HepG2 (cell line): Measurements from ENCODE around the gene OR8B2. TPM values are rescaled to one million over a fixed set of nuclear protein-coding genes. Genes with fewer than 3 reads are reported as not detected.

Source experiments
- ATAC-seq: fragments of 200-7000 bp; cut with Tn5 transposase; 3 replicates; pipeline ENCODE4 v1.9.1; 2020; ENCODE audit warnings: mild to moderate bottlenecking, moderate library complexity
- BruUV-seq: library from RNA; stranded (reverse); fragments of 400-500 nt; replicated peaks from 2 replicates; lab custom pipeline; 2021; lab: Mats Ljungman, UMichigan
- CTCF ChIA-PET: fragments of 300-600 bp; formaldehyde crosslinking; extraction: SDS; loops from one replicate; lab custom pipeline; 2021; ENCODE audit warnings: low total read pairs, inconsistent platforms, low intra/inter-chr PET ratio; lab: Yijun Ruan, JAX
- POLR2A ChIA-PET: fragments of 350-600 bp; sonication (Branson Sonifier 250); formaldehyde crosslinking; loops from one replicate; lab custom pipeline; 2020; ENCODE audit warnings: antibody characterized with exemption, inconsistent platforms; lab: Yijun Ruan, JAX
- DNase-seq: peaks from one replicate; pipeline ENCODE4 v3.0.0-alpha.2; 2015; ENCODE audit warnings: low spot score
- FAIRE-seq: peaks from 3 replicates; lab custom pipeline; 2011; peaks lifted over from hg19 to GRCh38; lab: Jason Lieb, UNC
- H2AFZ ChIP-seq: one replicate; pipeline ENCODE4 v1.6.1; 2011; ENCODE audit warnings: low read length, inconsistent platforms
- H3K27ac ChIP-seq: fragments of 300-600 bp; 3 replicates; pipeline ENCODE4 v1.8.0; 2011; ENCODE audit warnings: mixed run types, mild to moderate bottlenecking, mixed read lengths, low read length, inconsistent platforms; ENCODE audit not compliant: insufficient read depth; ENCODE audit errors: extremely low read length
- H3K27me3 ChIP-seq, 2 experiments: fragments of 200-600 bp in 1 of 2; 2 replicates in 1 of 2; 3 replicates in 1 of 2; pipeline versions ENCODE4 v1.6.0 to v1.8.0; 2011; ENCODE audit warnings: low read length in 2 of 2, mild to moderate bottlenecking in 2 of 2, moderate library complexity in 2 of 2, inconsistent platforms in 1 of 2; ENCODE audit not compliant: insufficient read depth in 2 of 2, control insufficient read depth in 1 of 2
- H3K36me3 ChIP-seq, 2 experiments: fragments of 200-600 bp in 1 of 2; replicated peaks in 1 of 2; 2 replicates in 1 of 2; 3 replicates in 1 of 2; pipeline versions ENCODE4 v1.5.1 to v1.8.0; 2011; ENCODE audit warnings: low read length in 2 of 2, inconsistent platforms in 1 of 2; ENCODE audit not compliant: insufficient read depth in 2 of 2, control insufficient read depth in 1 of 2
- H3K4me1 ChIP-seq: 2 replicates; pipeline ENCODE4 v1.5.1; 2012; ENCODE audit warnings: low read length, inconsistent platforms; ENCODE audit not compliant: insufficient read depth
- H3K4me2 ChIP-seq: 2 replicates; pipeline ENCODE4 v1.6.0; 2011; ENCODE audit warnings: low read depth, low read length, inconsistent platforms
- H3K4me3 ChIP-seq, 3 experiments: fragments of 200-600 bp in 1 of 3; sonication (generic), shearing (Covaris generic) in 1 of 3; replicated peaks in 1 of 3; 2 replicates each; pipeline ENCODE4 v1.5.1; 2011 to 2016; ENCODE audit warnings: low read length in 3 of 3, inconsistent platforms in 2 of 3, low read depth in 2 of 3, mild to moderate bottlenecking in 2 of 3, control low read depth in 1 of 3, mixed read lengths in 1 of 3; ENCODE audit not compliant: insufficient read depth in 1 of 3
- H3K79me2 ChIP-seq: one replicate; pipeline ENCODE4 v1.6.1; 2011; ENCODE audit warnings: low read length, inconsistent platforms; ENCODE audit not compliant: insufficient read depth
- H3K9ac ChIP-seq: 2 replicates; pipeline ENCODE4 v1.6.0; 2011; ENCODE audit warnings: mild to moderate bottlenecking, low read depth, low read length, inconsistent platforms; ENCODE audit not compliant: insufficient read depth
- H3K9me3 ChIP-seq: 2 replicates; pipeline ENCODE4 v1.5.1; 2012; ENCODE audit warnings: mild to moderate bottlenecking, low read length
- H4K20me1 ChIP-seq: 2 replicates; pipeline ENCODE4 v1.6.0; 2011; ENCODE audit warnings: inconsistent platforms, mild to moderate bottlenecking, low read length, moderate library complexity; ENCODE audit not compliant: insufficient read depth
- AKNA ChIP-seq: sonication (generic); formaldehyde crosslinking; IDR thresholded peaks from 2 replicates; pipeline ENCODE4 v1.4.0; 2020; ENCODE audit warnings: missing genetic modification reagents, borderline replicate concordance
- ETS1 ChIP-seq: sonication (generic); formaldehyde crosslinking; IDR thresholded peaks from 2 replicates; pipeline ENCODE4 v1.4.0; 2020; ENCODE audit warnings: missing genetic modification reagents
- HDAC2 ChIP-seq: sonication (generic); formaldehyde crosslinking; IDR thresholded peaks from 2 replicates; pipeline ENCODE4 v1.4.0; 2020; ENCODE audit warnings: missing genetic modification reagents
- KLF9 ChIP-seq: IDR thresholded peaks from 2 replicates; pipeline ENCODE4 v1.6.1; 2016; ENCODE audit warnings: low read depth
- SNAPC2 ChIP-seq: sonication (generic); formaldehyde crosslinking; IDR thresholded peaks from 2 replicates; pipeline ENCODE4 v1.8.1; 2022; ENCODE audit warnings: mild to moderate bottlenecking, missing genetic modification reagents
- SRSF9 ChIP-seq: fragments of 200-400 bp; formaldehyde crosslinking; IDR thresholded peaks from 2 replicates; pipeline ENCODE4 v1.6.1; 2018; ENCODE audit warnings: borderline replicate concordance, mild to moderate bottlenecking, low read depth, low read length; ENCODE audit not compliant: insufficient read depth, poor library complexity, severe bottlenecking
- ZBTB10 ChIP-seq: sonication (generic); formaldehyde crosslinking; IDR thresholded peaks from 2 replicates; pipeline ENCODE4 v1.4.0; 2020; ENCODE audit warnings: missing genetic modification reagents, borderline replicate concordance
- ZNF205 ChIP-seq: IDR thresholded peaks from 2 replicates; pipeline ENCODE4 v1.6.1; 2018; ENCODE audit warnings: missing biosample characterization, missing genetic modification reagents
- ZSCAN25 ChIP-seq: sonication (generic); formaldehyde crosslinking; IDR thresholded peaks from 2 replicates; pipeline ENCODE4 v1.8.0; 2022; ENCODE audit warnings: mild to moderate bottlenecking, missing genetic modification reagents
- WGBS: methylation state at CpG from one replicate; pipeline ENCODE4 v1.1.6; 2017; ENCODE audit warnings: low lambda C conversion rate; 5-methylcytosine and 5-hydroxymethylcytosine counted together
- in situ Hi-C: cut with HindIII; loops from 2 replicates; pipeline ENCODE4 v1.10.0; 2017; ENCODE audit warnings: low pct_unique_long_range_greater_than_20kb; ENCODE audit not compliant: extremely low pct_ligation_motif_present
- intact Hi-C: fragments of 100-400 bp; cut with micrococcal nuclease; formaldehyde crosslinking; loops from one replicate; pipeline ENCODE4 v1.10.0; 2022; ENCODE audit not compliant: unreplicated experiment
- polyA plus RNA-seq, 8 experiments: library from polyadenylated mRNA; depleted of rRNA in 3 of 8; stranded (reverse) in 7 of 8; unstranded in 1 of 8; fragments of >200 nt; fragmentation: Illumina TruSeq in 4 of 8; extraction: Trizol in 4 of 8; gene quantifications; 2 replicates each; pipeline versions ENCODE4 v1.2.1 to v1.2.3, GENCODE V29; 2011 to 2016; ENCODE audit warnings: low read depth in 4 of 8, missing spikeins in 1 of 8, mixed read lengths in 1 of 8; ENCODE audit not compliant: insufficient read depth in 1 of 8
- total RNA-seq, 5 experiments: library from RNA; depleted of rRNA; stranded (reverse); fragments of >200 nt; fragmentation: Illumina TruSeq; extraction: Trizol; gene quantifications; 2 replicates each; pipeline ENCODE4 v1.2.3, GENCODE V29; 2016; ENCODE audit warnings: low read depth in 1 of 5

OR8B2 gene
- total and polyA plus RNA-seq, 2 of the 13 experiments (the other 11 are each of a cell fraction or from before 2014, with no cell fraction given), result not detected

GRCh38 chr11:124380585-124380984 is 3.7 kb downstream of the OR8B2 start (continued):
- TF ChIP-seq SRSF9 (no peak), SNAPC2 (CRISPR knock-in tag) (no peak), ZSCAN25 (CRISPR knock-in tag) (no peak), HDAC2 (CRISPR knock-in tag) (no peak), ZNF205 (CRISPR knock-in tag) (no peak), ETS1 (CRISPR knock-in tag) (no peak)

- Histone ChIP-seq H3K4me1 (no peaks in the 10 kb centered on the region), H3K79me2 (no peaks in the 10 kb centered on the region), H3K36me3 (no peaks in the 10 kb centered on the region), H3K9me3 (no peaks in the 10 kb centered on the region), H3K27ac (no peak overlapping the region), H3K9ac (no peak overlapping the region), H4K20me1 (no peaks in the 10 kb centered on the region), H3K27me3 (no peaks in the 10 kb centered on the region), H3K4me3 (no peak overlapping the region), H3K4me2 (no peak overlapping the region), H2AFZ (no peak overlapping the region)
- intact Hi-C loops, result no loop called here
- CTCF ChIA-PET, result no interaction called here
- TF ChIP-seq AKNA (CRISPR knock-in tag) (no peak), KLF9 (CRISPR knock-in tag) (no peak), ZBTB10 (no peak)
- FAIRE-seq (no peak), DNase-seq (no peak), ATAC-seq (no peak)
- POLR2A ChIA-PET, result no interaction called here
- in situ Hi-C loops, result no loop called here
- 4% methylated on average over 3 of the region's 3 CpGs for WGBS
- BruUV-seq, result no TSS peak
Measured at GRCh38 chr11:124376280-124376679, 8.0 kb downstream of the OR8B2 start.
